SU-DHL-6 (cell line): Measurements from ENCODE around the gene TRAIP.

Experiments
- EZH2phosphoT487 ChIP-seq: fragments of 200-600 bp; sonication (generic), shearing (Covaris generic); conservative IDR thresholded peaks from 2 replicates; pipeline ENCODE4 v1.6.1; 2018; ENCODE audit warnings: mild to moderate bottlenecking, antibody characterized with exemption, low read length, moderate library complexity, mixed read lengths
- TF ChIP-seq, protein P1 (sequence below): fragments of 200-600 bp; sonication (generic); IDR thresholded peaks from one replicate; pipeline ENCODE4 v1.5.1; 2017; ENCODE audit warnings: antibody characterized with exemption, mild to moderate bottlenecking, low read length, moderate library complexity; ENCODE audit not compliant: insufficient read depth, poor library complexity, severe bottlenecking

DNA sequence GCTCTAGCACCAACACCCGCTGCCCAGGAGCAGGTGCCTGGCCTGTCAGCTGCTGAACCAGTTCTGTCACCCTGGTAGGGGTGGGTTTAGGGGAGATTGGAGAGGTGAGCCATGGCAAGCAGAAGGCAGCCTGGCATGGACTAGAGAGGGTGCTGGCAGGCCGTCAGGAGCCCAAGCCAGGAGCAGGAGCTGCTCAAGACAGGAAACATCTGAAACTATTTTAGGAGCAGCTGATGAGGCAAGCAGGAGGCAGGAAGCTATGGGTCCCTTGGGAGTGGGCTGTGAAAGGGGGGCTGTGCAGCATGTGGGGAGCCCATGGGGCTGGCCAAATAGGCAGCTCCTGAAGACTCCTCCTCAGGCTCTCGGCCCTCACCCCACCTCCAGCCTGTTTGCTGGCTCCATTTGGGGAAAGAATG is 51.0 kb downstream of the TRAIP start:
- TF ChIP-seq, protein P1, sequence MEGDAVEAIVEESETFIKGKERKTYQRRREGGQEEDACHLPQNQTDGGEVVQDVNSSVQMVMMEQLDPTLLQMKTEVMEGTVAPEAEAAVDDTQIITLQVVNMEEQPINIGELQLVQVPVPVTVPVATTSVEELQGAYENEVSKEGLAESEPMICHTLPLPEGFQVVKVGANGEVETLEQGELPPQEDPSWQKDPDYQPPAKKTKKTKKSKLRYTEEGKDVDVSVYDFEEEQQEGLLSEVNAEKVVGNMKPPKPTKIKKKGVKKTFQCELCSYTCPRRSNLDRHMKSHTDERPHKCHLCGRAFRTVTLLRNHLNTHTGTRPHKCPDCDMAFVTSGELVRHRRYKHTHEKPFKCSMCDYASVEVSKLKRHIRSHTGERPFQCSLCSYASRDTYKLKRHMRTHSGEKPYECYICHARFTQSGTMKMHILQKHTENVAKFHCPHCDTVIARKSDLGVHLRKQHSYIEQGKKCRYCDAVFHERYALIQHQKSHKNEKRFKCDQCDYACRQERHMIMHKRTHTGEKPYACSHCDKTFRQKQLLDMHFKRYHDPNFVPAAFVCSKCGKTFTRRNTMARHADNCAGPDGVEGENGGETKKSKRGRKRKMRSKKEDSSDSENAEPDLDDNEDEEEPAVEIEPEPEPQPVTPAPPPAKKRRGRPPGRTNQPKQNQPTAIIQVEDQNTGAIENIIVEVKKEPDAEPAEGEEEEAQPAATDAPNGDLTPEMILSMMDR, result no peak
- TF ChIP-seq EZH2phosphoT487, result no peak
